ENCODE measurements around the gene SOX1. TPM values are rescaled to one million over a fixed set of nuclear protein-coding genes. Genes with fewer than 3 reads are reported as not detected.

The SOX1 gene
- total and polyA plus RNA-seq, 2 of the 13 experiments (the other 11 are each of a cell fraction or from before 2014, with no cell fraction given) = not detected

- Histone ChIP-seq H4K20me1 (ENCODE audit: insufficient read depth, low read length) (no peaks in the 10 kb centered on the region), H3K4me3 (replicated peaks in 1 of 3; ENCODE audit: insufficient read depth in 1 of 3, low read depth in 2 of 3, low read length in 3 of 3) (no peak overlapping the region), H3K27me3 (ENCODE audit: control insufficient read depth in 1 of 2, insufficient read depth in 2 of 2, low read length in 2 of 2) (peaks cover 3 to 28% of the 10 kb centered on the region in 2 experiments; a peak in 2 of 5 replicates), H3K4me1 (ENCODE audit: insufficient read depth, low read length) (no peaks in the 10 kb centered on the region), H2AFZ (ENCODE audit: low read length) (no peak overlapping the region), H3K36me3 (replicated peaks in 1 of 2; ENCODE audit: control insufficient read depth in 1 of 2, insufficient read depth in 2 of 2, low read length in 2 of 2) (no peaks in the 10 kb centered on the region), H3K9me3 (ENCODE audit: low read length) (no peaks in the 10 kb centered on the region), H3K9ac (ENCODE audit: insufficient read depth, low read depth, low read length) (no peak overlapping the region), H3K4me2 (ENCODE audit: low read depth, low read length) (no peak overlapping the region), H3K27ac (ENCODE audit: extremely low read length, insufficient read depth, low read length) (no peak overlapping the region), H3K79me2 (ENCODE audit: insufficient read depth, low read length) (no peaks in the 10 kb centered on the region)
- in situ Hi-C loops (cut with HindIII; ENCODE audit: extremely low pct_ligation_motif_present, low pct_unique_long_range_greater_than_20kb) (no loop called here), intact Hi-C loops (cut with micrococcal nuclease; ENCODE audit: unreplicated experiment) (no loop called here)
- BruUV-seq (replicated peaks) = no TSS peak
- no peak for DNase-seq (ENCODE audit: low spot score)
- no peak for ATAC-seq
- 18% methylated on average over 9 of the region's 9 CpGs for WGBS (ENCODE audit: low lambda C conversion rate)
- FAIRE-seq = no peak
- ChIA-PET POLR2A (no interaction called here), CTCF (ENCODE audit: low intra/inter-chr PET ratio, low total read pairs) (no interaction called here)
- TF ChIP-seq ZNF780A (CRISPR knock-in tag; IDR thresholded peaks at IDR 0.05) (no peak), SIX1 (CRISPR knock-in tag; IDR thresholded peaks at IDR 0.05; ENCODE audit: borderline replicate concordance) (no peak), ZNF329 (CRISPR knock-in tag; IDR thresholded peaks at IDR 0.05; ENCODE audit: low read depth) (no peak), HMGA1 (CRISPR knock-in tag; conservative IDR thresholded peaks at IDR 0.05) (no peak), ZNF556 (CRISPR knock-in tag; IDR thresholded peaks at IDR 0.05; ENCODE audit: borderline replicate concordance) (no peak), CEBPB (IDR thresholded peaks at IDR 0.05; ENCODE audit: borderline replicate concordance, low read depth, low read length) (no peak), ZNF343 (CRISPR knock-in tag; IDR thresholded peaks at IDR 0.05) (no peak), ZNF414 (CRISPR knock-in tag; IDR thresholded peaks at IDR 0.05) (no peak), KLF12 (CRISPR knock-in tag; IDR thresholded peaks at IDR 0.05; ENCODE audit: borderline replicate concordance) (no peak), ZSCAN30 (CRISPR knock-in tag; IDR thresholded peaks at IDR 0.05) (no peak), TEAD3 (CRISPR knock-in tag; optimal IDR thresholded peaks at IDR 0.05; ENCODE audit: borderline replicate concordance) (no peak), AHR (CRISPR knock-in tag; IDR thresholded peaks at IDR 0.05) (no peak), SIN3A (IDR thresholded peaks at IDR 0.05; ENCODE audit: borderline replicate concordance, low read depth, low read length) (no peak), ZIK1 (CRISPR knock-in tag; IDR thresholded peaks at IDR 0.05; ENCODE audit: borderline replicate concordance, low read depth) (no peak), ZNF75D (CRISPR knock-in tag; IDR thresholded peaks at IDR 0.05; ENCODE audit: borderline replicate concordance) (no peak), MBD4 (IDR thresholded peaks at IDR 0.05; ENCODE audit: borderline replicate concordance, low read length) (no peak), ISX (CRISPR knock-in tag; conservative IDR thresholded peaks at IDR 0.05) (no peak)
- TF ChIP-seq, protein P1, sequence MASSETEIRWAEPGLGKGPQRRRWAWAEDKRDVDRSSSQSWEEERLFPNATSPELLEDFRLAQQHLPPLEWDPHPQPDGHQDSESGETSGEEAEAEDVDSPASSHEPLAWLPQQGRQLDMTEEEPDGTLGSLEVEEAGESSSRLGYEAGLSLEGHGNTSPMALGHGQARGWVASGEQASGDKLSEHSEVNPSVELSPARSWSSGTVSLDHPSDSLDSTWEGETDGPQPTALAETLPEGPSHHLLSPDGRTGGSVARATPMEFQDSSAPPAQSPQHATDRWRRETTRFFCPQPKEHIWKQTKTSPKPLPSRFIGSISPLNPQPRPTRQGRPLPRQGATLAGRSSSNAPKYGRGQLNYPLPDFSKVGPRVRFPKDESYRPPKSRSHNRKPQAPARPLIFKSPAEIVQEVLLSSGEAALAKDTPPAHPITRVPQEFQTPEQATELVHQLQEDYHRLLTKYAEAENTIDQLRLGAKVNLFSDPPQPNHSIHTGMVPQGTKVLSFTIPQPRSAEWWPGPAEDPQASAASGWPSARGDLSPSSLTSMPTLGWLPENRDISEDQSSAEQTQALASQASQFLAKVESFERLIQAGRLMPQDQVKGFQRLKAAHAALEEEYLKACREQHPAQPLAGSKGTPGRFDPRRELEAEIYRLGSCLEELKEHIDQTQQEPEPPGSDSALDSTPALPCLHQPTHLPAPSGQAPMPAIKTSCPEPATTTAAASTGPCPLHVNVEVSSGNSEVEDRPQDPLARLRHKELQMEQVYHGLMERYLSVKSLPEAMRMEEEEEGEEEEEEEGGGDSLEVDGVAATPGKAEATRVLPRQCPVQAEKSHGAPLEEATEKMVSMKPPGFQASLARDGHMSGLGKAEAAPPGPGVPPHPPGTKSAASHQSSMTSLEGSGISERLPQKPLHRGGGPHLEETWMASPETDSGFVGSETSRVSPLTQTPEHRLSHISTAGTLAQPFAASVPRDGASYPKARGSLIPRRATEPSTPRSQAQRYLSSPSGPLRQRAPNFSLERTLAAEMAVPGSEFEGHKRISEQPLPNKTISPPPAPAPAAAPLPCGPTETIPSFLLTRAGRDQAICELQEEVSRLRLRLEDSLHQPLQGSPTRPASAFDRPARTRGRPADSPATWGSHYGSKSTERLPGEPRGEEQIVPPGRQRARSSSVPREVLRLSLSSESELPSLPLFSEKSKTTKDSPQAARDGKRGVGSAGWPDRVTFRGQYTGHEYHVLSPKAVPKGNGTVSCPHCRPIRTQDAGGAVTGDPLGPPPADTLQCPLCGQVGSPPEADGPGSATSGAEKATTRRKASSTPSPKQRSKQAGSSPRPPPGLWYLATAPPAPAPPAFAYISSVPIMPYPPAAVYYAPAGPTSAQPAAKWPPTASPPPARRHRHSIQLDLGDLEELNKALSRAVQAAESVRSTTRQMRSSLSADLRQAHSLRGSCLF (CRISPR knock-in tag; IDR thresholded peaks at IDR 0.05; ENCODE audit: borderline replicate concordance) = no peak
- TF ChIP-seq, protein P2, sequence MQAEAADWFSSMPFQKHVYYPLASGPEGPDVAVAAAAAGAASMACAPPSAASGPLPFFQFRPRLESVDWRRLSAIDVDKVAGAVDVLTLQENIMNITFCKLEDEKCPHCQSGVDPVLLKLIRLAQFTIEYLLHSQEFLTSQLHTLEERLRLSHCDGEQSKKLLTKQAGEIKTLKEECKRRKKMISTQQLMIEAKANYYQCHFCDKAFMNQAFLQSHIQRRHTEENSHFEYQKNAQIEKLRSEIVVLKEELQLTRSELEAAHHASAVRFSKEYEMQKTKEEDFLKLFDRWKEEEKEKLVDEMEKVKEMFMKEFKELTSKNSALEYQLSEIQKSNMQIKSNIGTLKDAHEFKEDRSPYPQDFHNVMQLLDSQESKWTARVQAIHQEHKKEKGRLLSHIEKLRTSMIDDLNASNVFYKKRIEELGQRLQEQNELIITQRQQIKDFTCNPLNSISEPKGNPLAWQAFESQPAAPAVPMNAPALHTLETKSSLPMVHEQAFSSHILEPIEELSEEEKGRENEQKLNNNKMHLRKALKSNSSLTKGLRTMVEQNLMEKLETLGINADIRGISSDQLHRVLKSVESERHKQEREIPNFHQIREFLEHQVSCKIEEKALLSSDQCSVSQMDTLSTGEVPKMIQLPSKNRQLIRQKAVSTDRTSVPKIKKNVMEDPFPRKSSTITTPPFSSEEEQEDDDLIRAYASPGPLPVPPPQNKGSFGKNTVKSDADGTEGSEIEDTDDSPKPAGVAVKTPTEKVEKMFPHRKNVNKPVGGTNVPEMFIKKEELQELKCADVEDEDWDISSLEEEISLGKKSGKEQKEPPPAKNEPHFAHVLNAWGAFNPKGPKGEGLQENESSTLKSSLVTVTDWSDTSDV (CRISPR knock-in tag; IDR thresholded peaks at IDR 0.05) = no peak
These were observed 30.0 kb downstream of the SOX1 start for GRCh38 chr13:112096959-112097358.
